Activated CD8-positive, alpha-beta memory T cell treated with anti-CD3 and anti-CD28 coated beads for 4 hours (primary cell): ENCODE results near the gene TAMALIN.

Experiments
- DNase-seq, 2 donors: peaks; one replicate each; pipeline ENCODE4 v3.0.0-alpha.2; 2020; ENCODE audit warnings: low read depth in 2 of 2

The TAMALIN gene

GRCh38 chr12:52036587-52037171 lies 29.9 kb downstream of the TAMALIN start:
- DNase-seq: peak; percentile 78 to 82

- DNase-seq: no peak
Observed at GRCh38 chr12:52037248-52037861, 30.6 kb downstream of the TAMALIN start.

- no peak for DNase-seq
Observed at GRCh38 chr12:52038447-52038846, 31.7 kb downstream of the TAMALIN start.

- no peak for DNase-seq
Observed at GRCh38 chr12:52041035-52041434, 34.3 kb downstream of the TAMALIN start.

- DNase-seq: no peak
Observed at GRCh38 chr12:52041695-52042123, 35.0 kb downstream of the TAMALIN start.

GRCh38 chr12:52042706-52043385 lies 36.1 kb downstream of the TAMALIN start:
- DNase-seq: no peak

- DNase-seq: no peak
Observed at GRCh38 chr12:52043386-52044212, 36.9 kb downstream of the TAMALIN start.

- no peak for DNase-seq
Observed at GRCh38 chr12:52044292-52044983, 37.7 kb downstream of the TAMALIN start.

- DNase-seq: no peak
Observed at GRCh38 chr12:52045794-52046199, 39.1 kb downstream of the TAMALIN start.

- no peak for DNase-seq
Observed at GRCh38 chr12:52046859-52047258, 40.1 kb downstream of the TAMALIN start.

- no peak for DNase-seq
Observed at GRCh38 chr12:52049286-52049685, 42.5 kb downstream of the TAMALIN start.

GRCh38 chr12:52049688-52050087 lies 42.9 kb downstream of the TAMALIN start:
- no peak for DNase-seq

GRCh38 chr12:52050116-52050757 lies 43.5 kb downstream of the TAMALIN start:
- DNase-seq: no peak

GRCh38 chr12:52050758-52051541 lies 44.2 kb downstream of the TAMALIN start, which contains the start of gene NR4A1:
Gene NR4A1 (plus strand): TSS chr12:52051442. CDS start chr12:52054329, 2,887 bp downstream.
- peak; percentile 98 to 99 for DNase-seq

- no peak for DNase-seq
Observed at GRCh38 chr12:52052468-52053186, 45.9 kb downstream of the TAMALIN start.

GRCh38 chr12:52053536-52054209 lies 46.9 kb downstream of the TAMALIN start:
- no peak for DNase-seq

GRCh38 chr12:52054231-52054832 lies 47.6 kb downstream of the TAMALIN start:
- DNase-seq: no peak
